Thyroid gland (tissue), 4 donors: ENCODE measurements around the gene HOXC9.

Source experiments
- POLR2A ChIP-seq, 2 donors: fragments of 450-650 bp; IDR thresholded peaks; one replicate each; pipeline ENCODE4 v1.6.1; 2017; ENCODE audit warnings: antibody characterized with exemption in 2 of 2, mild to moderate bottlenecking in 2 of 2, moderate library complexity in 1 of 2
- TF ChIP-seq, protein P1 (sequence below), 6 experiments: fragments of 200-600 bp in 3 of 6; fragments of 450-650 bp in 3 of 6; sonication (generic) in 3 of 6; IDR thresholded peaks; one replicate each; pipeline ENCODE4 v1.5.1; 2016 to 2019; ENCODE audit warnings: antibody characterized with exemption in 6 of 6, mild to moderate bottlenecking in 2 of 6, inconsistent platforms in 1 of 6, moderate library complexity in 1 of 6

DNA sequence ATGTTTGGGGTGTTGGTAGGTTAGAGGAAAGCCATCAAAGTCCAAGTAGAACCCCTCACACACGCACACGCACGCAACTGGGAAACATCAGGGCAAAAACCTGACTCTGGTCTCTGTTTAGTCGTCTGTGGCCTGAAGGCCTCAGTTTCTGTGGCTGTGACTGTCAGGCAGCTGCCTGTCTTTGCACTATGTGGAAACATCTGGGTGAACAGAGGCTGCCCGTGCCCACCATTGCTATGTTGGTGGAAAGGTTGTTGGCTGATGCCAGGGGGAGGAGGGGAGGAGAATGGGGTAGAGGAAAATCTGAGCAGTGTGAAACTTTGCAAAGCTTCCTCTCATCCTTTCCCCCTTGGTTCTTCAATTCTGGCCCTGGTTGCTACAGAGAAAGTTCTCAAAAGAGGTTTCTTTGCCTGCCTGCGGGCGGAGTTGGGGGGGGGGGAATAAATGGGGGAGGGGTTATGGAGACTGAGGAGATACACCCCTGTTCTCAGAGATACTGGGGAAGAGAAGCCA is 7.5 kb upstream of the HOXC9 start:
- TF ChIP-seq, protein P1, sequence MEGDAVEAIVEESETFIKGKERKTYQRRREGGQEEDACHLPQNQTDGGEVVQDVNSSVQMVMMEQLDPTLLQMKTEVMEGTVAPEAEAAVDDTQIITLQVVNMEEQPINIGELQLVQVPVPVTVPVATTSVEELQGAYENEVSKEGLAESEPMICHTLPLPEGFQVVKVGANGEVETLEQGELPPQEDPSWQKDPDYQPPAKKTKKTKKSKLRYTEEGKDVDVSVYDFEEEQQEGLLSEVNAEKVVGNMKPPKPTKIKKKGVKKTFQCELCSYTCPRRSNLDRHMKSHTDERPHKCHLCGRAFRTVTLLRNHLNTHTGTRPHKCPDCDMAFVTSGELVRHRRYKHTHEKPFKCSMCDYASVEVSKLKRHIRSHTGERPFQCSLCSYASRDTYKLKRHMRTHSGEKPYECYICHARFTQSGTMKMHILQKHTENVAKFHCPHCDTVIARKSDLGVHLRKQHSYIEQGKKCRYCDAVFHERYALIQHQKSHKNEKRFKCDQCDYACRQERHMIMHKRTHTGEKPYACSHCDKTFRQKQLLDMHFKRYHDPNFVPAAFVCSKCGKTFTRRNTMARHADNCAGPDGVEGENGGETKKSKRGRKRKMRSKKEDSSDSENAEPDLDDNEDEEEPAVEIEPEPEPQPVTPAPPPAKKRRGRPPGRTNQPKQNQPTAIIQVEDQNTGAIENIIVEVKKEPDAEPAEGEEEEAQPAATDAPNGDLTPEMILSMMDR (IDR thresholded peaks at IDR 0.05), result no peak
- no peak for TF ChIP-seq POLR2A (IDR thresholded peaks at IDR 0.05)
